HG02798 (cell line): ENCODE measurements around the gene CCR4.
"Not testable (repeated sequence)": the region's sequence is repeated elsewhere in the genome, so short reads cannot be mapped to it uniquely, and the experiment has no call there.

Experiments
- ATAC-seq: cut with Tn5 transposase; IDR thresholded peaks from one replicate; pipeline ENCODE4 v1.9.1; 2021; ENCODE audit warnings: mild to moderate bottlenecking; ENCODE audit not compliant: unreplicated experiment, poor library complexity

Gene CCR4

DNA sequence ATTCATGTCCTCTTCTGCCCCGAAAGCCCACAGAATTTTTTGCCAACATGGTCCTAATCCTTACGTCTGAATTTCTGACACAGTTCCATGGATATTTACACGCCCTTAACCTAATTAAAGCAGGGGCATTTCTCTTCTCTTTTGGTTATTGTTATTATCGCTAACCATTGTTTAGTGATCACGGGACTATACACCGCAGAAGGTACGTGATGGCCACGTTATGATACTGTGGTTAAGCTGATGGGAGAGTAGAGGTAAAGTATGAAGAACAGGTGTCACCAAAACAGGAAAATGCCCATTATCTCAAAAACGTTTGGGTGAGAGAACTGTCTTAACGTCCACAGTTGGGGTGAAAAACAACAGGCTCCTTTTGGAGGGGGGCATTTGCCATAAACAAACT is 26.4 kb downstream of the CCR4 start:
- no peak for ATAC-seq

DNA sequence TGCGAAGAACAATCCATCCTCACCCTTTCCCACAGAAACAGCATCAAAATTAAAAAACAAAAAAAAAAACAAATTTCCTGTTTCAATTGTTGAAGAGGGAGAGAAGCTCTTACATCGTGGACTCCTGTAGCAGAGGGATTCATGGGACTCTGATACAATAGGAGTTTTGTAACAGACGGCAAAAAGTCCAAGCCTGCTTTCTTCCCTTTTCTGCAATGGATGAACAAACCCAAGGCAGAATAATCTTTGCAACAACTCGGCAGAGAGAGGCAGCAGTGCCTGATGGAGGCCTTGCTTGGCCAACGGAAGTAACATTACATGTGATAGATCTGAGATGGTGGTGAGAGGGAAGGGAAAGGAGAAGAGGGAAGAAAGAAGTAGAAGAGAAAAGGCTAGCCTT is 26.9 kb downstream of the CCR4 start:
- no peak for ATAC-seq

DNA sequence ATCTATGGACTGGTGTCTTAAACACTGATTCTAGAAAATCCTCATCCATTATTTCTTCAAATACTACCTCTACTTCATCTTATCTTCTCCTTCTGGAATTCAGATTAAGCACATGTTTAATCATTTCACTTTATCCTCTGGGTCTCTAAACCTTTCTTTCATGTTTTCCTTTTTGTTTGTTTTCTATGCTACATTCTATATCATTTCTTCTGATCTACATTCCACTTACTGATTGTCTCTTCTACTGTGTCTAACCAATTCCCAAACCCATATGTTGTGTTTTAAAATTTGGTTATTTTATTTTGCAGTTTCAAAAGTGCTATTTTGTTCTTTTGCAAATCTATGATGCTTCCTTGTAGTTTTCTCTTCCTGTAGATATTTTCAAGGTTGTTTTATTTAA is 31.7 kb downstream of the CCR4 start:
- no peak for ATAC-seq

DNA sequence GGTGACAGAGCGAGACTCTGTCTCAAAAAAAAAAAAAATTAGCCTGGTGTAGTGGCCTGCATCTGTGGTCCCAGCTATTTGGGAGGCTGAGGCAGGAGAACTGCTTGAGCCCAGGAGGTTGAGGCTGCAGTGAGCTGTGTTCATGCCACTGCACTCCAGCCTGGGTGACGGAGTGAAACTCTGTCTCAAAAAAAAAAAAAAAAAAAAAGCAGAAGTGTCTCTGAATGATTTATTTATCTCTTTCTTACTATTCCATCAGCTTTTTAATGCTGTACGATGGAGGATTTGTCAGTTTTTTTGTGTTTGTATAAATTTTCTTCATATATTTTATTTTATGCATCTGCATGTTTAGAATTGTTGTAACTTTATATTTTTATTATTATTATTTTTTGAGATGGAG is 33.5 kb downstream of the CCR4 start:
- not testable (repeated sequence) for ATAC-seq

DNA sequence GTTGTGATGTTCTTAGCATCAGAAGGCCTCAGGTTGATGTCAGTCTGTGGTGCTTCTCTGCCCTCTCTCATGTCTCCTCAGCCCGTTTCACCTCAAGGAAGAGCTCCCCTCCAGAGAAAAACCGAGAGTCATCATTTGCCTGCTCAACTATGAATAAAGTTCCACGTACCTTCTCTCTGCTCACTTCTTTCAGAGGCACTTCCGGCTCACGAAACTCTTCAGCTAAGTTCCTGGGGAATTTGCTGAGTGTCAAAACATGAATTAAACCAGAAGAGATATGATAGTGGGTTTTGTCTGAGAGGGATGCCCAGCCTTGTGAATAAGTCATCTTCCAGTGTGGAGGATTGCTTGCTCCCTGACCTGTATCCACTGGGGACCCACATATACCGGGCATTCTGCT is 37.7 kb downstream of the CCR4 start:
- ATAC-seq: no peak

DNA sequence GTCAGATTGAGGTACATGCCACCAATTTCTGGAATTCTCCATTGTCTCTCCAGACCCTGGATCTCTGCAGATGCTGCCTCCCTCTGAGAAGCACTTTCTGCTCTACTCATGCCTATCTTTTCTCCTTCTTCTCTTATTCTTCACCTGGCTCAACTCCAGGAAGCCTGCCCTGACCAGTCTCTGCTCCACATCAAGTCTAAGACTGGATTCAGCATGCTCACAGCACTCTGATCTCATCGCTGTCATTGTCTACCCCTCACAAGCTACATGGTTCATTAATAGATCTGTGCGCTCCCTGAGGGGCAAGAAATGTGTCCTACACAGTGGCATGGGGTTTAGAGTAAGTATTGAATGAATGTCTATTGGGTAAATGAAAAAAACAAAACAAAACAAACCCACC is 38.7 kb downstream of the CCR4 start:
- ATAC-seq: no peak

DNA sequence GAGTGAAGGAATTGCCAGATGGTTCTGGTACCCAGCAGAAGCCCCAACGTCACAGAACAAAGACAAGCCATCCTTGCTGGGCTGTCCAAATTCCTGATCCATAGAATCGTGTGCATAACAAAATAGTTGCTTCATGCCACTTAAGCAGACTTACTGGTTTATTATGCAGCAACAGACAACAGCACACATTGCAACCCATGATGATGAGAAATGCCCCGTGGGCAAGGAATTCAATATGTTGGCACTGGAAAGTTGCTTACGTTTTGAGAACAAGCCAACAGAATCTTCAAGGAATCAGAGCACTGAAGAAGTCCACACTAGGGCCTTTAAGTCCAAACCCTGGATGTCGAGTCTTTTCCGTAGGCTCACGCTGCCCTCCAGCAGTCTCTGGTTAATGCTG is 40.3 kb downstream of the CCR4 start:
- ATAC-seq: no peak

DNA sequence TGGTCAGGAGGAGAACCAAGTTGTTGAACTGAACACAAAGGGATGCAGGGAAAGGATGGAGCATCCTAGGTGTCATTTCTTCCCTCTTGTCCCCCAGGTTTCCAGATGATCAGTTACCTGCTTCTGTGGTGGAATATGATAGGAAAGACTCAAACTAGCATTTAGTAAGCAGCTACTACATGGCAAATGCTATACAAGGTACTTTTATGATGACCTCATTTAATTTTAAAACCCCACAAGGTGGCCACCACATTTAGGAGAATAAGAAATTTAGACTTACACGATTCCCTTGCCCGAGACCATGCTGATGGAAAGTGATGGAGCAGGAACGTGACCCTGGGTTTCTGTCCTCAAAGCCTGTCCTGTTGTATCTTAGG is 40.9 kb downstream of the CCR4 start:
- ATAC-seq: peak; percentile 12

DNA sequence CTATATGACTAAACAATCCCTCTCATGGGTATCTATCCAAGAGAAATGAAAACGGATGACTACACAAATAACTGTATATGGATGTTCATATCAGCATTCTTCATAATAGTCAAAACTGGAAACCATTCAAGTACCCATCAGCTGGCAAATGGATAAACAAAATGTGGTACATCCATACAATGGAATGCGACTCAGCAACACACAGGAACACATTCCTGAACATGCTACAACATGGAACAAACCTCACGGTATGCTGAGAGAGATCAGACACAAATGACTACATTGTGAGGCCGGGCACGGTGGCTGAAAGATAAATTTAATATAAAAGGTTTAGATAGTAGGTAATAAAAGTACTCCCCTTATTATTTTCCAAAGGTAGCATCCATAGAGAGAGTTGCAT is 42.6 kb downstream of the CCR4 start:
- no peak for ATAC-seq

DNA sequence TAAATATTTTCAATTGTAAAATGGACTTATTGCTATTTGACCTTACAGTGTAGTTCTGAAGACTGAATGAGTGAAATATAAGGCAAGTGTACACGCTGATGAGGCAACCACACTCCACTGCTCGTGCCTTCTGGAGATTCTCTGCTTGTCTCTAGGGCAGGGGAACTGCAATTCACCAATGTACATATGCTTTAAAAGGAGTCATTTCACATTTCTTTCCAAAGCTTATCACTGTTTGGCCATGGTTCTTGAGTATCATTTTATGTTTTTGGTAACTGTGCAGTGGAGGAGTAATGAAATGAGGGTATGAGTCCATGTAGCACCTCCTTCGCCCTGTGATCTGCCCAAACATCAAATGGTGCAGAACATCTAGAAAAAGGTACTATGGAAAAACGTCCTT is 43.7 kb downstream of the CCR4 start:
- ATAC-seq: no peak

DNA sequence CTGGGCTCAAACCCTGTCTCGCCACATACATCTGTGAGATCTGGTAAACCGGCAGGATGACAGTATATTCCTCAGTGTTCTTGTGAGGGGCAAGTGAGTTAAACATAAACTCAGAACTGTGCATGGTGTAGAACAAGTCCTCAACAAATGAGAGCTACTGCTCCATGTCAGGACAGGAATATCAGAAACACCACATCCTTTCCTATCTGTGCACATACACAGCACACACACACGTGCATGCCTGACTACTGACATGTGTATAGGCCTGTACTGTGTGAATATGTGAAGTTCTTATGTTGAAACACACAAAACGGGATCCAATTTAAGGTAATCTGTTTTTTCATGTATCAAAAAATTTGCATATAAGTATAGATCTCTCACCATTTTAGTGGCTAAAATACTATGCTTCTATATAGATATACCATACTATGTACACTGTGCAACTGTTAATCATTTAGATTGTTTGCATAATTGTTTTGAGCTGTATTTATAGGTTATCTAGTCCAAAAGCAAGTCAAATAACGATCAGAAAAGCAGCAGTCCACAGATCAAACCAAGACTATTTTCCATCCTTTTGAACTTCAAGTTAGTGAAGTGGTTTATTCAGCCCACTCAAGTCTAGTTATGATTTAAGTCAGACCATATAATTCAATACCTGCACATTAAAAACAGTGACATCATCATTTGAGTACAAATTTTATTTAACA is 44.8 kb downstream of the CCR4 start:
- no peak for ATAC-seq

DNA sequence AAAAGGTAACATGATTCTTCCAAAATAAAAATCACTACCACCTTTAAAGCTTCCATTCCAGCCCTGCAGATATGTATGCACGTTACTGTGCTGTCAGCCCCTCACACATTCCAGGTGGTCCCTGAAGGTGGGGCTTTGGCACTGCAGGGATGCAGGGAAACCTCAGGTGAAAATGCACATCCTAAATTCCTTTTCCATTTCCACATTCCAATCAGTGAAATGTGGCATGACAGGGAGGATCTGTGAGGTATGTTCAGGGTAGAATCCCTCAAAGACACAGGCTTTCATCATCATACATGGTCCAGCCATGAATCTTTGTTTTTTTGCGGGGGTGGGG is 45.3 kb downstream of the CCR4 start:
- no peak for ATAC-seq

DNA sequence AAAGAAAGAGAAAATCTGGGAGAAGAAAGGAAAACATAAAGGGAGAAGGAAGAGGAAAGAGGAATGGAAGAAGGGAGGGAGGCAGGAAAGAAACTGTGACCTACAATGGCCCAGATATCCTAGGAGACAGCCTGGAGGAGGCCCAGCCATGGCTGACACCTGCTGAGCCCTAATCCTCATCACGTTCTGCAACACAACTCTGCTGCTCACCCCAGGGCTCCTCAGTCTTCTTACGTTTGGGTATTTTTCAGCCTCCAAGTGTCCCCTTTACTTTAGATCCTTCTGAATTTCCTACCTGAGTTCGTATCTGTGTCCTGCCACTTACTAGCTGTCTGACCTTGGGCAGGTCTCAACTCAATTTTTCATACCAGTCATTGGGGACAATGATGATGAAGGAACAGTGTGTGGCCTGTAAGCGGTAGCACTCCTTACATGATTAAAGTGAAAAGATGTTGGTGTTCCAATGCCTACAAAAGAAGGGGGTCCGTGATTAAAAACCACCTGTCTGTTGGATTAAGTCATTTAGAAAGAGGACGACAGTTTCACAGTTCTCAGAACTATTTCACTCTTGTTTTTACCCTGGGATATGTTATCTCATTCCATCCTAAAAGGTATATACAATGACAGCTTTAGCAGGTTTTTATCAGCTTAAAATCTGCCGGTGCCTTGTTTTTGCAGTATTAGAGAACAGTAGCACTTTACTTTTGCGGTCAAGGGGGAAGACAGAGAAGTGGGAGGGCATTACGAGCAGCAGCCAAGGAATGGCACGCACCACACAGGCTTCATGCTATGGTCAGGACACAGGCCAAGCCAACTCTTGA is 47.4 kb downstream of the CCR4 start:
- ATAC-seq: no peak

DNA sequence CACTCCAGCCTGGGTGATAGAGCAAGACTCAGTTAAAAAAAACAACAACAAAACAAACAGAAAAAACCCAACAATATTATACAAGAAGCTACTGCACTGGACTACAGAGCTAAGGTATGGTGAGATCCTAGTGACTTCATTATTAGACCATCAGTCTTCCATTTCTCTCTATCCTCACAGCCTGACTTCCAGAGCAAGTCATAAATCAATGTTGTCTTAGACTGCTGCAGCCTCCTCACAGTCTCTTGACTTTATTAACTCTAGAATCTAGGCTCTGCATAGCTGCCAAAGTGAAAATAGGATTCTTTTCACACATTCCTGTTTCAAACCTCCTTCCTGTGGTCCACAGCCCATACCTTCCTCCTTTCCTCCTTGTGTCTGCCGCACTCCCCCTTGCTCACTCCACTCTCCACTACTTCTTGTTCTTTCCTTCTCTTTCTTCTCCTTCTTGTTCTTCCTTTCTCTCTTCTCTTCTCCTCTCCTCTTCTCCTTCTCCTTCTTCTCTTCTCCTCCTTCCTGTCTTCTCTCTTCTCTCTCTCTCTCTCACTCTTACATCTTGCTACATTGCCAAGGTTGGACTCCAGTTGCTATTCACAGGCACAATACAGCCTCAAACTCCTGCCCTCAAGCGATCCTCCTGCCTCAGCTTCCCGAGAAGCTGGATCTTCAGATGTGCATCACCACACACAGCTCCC is 49.4 kb downstream of the CCR4 start:
- ATAC-seq: no peak

DNA sequence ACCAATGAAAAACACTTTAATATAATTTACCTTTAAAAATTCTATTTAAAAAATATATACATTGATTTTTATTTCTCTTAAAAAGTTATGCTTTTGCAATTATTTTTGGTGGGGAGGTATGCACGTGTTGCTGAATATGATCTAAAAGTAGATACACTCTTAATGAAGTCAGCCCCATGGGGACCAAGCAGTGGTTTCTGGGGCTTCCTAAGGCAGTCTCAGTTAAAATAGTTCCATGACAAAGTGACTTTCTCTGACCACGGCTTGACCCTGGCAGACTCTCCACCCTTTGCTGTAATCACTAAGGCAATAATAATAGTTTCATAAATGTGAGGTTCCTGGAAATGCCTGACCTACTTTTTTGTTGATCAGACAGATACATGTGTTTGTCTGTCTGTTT is 50.4 kb downstream of the CCR4 start:
- ATAC-seq: no peak

DNA sequence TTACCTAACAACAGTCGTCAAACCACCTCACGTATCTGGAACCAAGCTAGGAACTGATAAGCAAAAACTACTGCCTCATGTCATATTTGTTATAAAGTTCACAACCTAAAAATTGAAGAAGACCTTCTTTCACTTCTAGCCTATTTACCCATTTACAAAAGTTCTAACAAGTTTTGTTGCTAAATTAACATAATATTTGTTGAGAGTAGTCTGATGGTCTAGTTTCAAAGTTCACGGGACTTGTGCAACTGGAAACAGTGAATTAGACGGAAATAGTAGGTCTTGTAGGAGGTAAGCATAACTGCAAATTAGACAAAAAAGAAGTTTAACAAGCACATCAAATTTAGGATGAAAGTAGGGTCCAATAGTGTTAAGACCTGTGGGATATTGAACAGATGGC is 51.9 kb downstream of the CCR4 start:
- no peak for ATAC-seq

DNA sequence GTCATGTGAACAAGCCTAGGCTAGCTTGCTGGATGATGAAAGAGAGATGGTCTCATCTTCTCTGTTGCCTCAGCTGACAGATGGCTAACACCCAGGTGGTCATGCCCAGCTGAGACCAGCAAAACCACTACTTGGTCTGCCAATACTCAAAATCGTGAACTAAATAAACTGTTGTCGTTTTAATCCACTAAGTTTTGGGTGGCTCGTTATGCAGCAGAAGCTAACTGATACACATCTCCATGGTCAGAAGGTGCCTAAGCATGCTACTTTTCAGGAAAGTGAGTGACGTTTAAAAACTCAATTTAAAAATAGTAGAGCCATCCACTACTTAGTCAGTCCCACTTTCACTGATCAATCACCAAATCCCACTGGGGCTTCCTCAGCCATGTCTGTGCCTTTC is 52.8 kb downstream of the CCR4 start:
- ATAC-seq: no peak

DNA sequence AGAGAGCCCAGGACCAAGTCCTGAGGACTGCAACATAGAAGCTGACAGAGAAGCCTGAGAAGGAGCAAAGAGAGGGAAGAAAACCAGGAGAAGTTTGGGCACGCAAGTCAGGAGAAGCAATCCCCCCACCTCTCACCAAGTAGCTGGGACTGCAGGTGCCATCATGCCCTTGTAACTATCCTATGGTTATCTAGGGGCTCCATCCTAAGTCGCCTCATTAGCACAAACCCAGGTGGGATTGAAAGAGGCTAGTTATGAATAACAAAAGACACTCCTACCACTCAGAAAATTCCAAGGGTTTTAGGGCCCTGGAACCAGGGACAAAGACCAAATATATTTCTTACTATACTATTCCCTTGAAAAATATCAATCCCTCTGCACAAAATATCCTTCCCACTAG is 53.5 kb downstream of the CCR4 start:
- no peak for ATAC-seq
